GM19025 (cell line): ENCODE results near the gene NTM.

ENCODE experiments used
- ATAC-seq: cut with Tn5 transposase; IDR thresholded peaks from one replicate; pipeline ENCODE4 v1.9.1; 2021; ENCODE audit warnings: mild to moderate bottlenecking, low read depth, moderate library complexity; ENCODE audit not compliant: unreplicated experiment

NTM gene

DNA sequence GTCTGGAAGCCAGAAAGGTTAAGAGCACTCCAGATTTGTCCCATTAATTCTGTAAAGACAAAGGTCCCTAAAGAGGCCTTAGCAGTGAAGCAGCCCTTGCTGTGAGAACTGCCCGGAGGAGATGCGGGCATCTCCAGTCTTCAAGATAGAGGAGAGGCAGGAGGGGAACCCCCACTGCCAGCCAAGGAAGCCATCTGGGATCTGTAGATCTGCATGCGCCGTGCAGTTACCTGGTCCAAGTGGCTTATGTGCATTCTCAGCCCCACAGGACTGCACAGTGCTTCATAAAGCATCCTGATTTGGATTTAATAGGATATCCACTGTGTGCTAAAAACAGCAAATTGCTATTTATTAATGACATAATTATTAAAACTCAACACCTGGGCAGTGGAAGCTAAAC, 834.6 kb downstream of the NTM start:
- ATAC-seq, result no peak

DNA sequence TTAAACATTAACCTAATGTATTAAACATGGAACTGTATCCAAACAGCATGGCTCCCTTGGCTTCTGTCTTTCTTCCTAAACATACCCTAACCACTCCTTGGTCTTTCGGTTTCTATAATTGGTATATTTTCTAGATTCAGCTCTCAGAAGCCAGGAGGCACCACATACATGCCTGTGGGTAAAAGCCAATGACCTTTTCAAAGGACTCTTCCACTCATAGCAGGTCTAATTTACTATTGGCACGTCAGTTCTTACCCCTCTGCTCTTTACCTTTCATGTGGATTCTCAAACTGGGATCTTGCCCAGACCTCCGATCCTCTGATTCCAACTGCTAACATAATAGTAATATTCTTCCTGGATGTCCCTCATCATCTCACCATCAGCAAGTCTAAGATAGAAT, 835.1 kb downstream of the NTM start:
- no peak for ATAC-seq

DNA sequence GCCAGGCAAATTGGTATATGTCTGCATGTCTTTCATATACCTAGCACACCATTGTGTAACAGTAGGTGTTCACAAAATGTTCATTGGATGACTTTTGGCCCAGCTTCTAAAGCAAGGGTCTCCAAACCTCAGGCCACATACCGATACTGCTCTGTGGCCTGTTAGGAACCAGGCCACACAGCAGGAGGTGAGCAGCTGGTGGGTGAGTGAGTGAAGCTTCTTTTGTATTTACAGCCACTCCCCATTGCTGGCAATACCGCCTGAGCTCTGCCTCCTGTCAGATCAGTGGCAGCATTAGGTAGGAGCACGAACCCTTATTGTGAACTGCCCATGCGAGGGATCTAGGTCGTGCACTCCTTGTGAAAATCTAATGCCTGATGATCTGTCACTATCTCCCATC, 836.6 kb downstream of the NTM start:
- ATAC-seq, result no peak

DNA sequence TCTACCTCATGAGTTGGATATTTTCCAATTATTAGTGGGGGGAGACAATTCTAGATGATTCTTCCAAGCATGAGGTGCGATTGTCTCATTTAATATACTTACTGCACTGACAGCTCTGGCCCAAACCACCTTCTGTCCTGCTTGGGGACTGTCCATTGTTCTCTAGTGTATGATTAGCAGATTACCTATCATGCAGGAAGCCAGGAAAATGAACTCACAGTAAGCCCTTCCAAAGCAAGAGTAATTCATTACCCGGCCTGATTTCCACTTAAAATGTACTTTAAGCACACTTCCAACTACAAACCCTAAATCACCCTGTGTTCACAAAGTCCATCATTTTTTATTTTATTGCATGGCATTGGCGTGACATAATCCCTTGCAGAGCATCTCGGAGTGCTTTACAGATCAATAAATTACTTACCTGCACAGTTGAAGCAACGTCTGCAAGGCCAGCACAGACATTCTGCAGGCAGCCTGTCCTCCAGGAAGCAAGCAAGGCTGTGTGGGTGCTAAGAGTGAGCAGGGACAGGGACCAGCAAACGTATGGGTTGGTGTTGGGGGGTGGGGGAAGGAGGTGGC, 838.2 kb downstream of the NTM start:
- no peak for ATAC-seq

GRCh38 chr11:132211479-132211878, 841.1 kb downstream of the NTM start:
- ATAC-seq, result no peak

- ATAC-seq, result no peak
These were observed 847.4 kb downstream of the NTM start for GRCh38 chr11:132217856-132218255.

DNA sequence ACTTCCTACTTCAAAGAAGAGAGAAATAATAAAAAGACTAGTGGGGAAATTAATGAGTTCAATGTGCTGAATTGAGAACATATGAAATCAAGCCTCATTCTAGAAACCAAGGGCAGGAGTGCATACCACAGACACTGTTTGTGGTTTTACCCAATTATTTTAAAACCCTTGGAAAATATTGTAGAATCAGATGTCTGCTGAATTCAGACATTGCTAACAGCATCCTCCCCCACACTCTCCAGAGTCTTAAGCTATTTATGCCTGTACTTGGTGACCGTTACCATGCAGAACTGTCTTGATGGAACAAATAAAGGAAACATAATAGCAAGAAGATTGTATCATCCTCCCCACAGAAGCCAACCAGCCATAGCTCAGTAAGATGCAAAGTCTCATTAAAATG, 850.1 kb downstream of the NTM start:
- ATAC-seq, result no peak

GRCh38 chr11:132222345-132222744, 851.9 kb downstream of the NTM start:
- no peak for ATAC-seq

- ATAC-seq, result no peak
These were observed 856.1 kb downstream of the NTM start for GRCh38 chr11:132226522-132226921.

- no peak for ATAC-seq
These were observed 858.4 kb downstream of the NTM start for GRCh38 chr11:132228746-132229325.

DNA sequence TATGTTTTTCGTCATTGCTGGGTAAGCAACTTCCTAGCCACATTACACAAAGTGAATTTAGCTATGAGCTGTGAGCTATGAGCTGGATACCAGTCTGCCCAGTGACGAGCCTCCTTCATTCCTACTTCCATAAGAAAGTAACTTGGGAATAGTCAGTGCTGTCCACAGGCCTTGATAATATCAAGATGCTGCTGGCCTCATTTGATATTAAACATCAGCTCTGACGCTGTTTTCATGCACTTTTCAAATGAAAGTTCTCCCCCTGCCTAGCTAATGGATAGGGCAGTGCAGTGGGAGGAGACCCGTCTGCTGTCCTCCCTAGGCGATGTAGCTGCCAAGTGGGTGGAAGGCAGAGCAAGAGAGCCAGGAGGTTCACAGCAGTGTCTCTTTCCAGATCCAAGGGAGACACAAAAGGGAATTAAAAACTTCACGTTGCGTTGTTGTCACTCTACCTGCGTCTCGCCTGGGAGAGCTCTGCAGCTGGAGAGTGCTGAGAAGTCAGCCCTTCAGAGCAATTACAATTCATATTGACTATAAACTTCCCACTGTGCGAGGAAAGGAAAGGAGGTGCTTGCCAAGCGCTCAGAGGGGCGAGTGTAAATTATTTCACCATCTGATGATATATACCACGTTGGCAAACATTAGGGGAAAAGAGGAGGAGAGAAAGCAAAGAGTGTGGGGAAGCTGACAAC, 861.4 kb downstream of the NTM start:
- ATAC-seq, result no peak

- ATAC-seq, result no peak
These were observed 864.5 kb downstream of the NTM start for GRCh38 chr11:132234878-132235277.

DNA sequence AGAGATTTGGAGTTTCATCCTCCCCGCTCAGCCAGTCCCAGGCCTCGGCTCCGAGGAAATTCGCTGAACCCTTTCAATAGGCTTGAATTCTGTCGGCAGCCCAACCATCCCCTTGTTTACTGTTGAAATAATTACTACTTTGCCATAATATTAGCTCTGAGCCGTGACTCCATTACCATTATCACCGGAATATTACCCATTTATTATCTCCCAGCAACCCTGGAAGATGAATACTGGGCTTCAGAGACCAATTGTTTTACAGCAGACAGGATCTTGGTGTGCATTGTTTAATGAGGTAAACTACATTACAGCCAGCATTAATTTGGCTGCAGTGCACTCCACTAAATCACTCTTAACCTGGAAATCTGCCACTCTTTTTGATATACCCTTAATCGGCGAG, 867.4 kb downstream of the NTM start:
- no peak for ATAC-seq

DNA sequence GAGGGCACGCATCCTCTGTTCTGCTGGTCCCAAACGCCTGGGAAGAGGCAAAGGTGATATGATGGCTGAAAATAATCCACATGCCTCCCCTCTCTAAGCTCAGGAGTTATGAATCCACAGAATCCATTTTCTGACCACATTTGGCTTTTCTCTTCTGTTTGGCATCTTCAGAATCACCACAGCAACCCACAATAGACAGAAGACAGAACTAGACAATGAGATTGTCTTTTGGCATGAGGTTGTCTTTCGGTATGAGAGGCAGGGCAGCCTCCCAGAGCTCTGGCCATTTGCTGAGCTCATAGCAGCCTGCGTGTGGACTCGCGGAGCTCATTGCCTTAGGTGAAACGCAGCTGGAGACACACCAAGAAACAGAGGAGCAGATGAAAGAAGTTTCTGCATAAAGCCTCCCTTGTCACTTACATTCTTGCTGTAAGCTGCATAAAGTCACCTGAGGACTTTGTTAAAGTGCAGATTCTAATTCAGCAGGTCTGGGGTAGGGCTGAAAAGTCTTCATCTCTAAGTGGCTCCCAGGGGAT, 868.0 kb downstream of the NTM start:
- ATAC-seq, result no peak

DNA sequence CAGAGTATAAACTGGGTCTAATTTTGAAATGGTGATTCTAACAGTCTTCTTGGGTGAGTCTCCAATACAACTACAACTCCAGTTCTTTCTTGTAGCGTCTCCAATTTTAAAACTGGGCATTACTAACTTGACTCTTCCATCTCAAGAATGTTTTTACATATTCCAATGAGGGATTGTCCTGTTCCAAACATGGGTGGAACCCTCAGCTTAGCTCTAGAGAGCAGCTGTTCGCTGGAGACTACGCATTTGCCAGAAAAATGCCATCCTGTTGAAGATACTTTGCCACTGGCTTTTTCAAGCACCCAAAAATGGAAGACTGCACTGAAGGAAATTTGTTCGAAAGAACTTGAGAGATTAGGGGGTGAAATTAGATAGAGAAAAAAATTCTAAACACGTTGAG, 870.0 kb downstream of the NTM start:
- no peak for ATAC-seq

- no peak for ATAC-seq
These were observed 872.2 kb downstream of the NTM start for GRCh38 chr11:132242632-132243031.

DNA sequence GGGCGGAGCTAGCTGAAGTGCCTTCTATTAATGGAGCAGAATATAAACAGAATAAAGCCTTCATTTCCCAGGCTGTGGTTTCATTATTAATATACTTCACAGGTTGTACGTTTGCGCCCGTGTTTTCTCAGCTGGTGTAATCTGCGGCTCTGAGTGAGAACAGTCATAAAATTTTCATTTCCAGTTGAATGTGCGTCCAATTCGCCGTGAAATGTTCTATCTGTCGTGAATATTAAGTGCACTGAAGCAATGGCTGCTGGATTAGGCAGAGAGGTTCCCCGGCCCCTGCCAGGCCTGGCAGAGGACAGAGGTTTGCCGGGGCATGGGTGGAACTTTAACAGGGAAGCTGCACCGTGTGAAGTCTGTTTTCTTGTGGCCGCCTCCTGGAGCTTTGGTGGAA, 874.4 kb downstream of the NTM start:
- no peak for ATAC-seq

GRCh38 chr11:132245403-132246385, 875.3 kb downstream of the NTM start:
- no peak for ATAC-seq

DNA sequence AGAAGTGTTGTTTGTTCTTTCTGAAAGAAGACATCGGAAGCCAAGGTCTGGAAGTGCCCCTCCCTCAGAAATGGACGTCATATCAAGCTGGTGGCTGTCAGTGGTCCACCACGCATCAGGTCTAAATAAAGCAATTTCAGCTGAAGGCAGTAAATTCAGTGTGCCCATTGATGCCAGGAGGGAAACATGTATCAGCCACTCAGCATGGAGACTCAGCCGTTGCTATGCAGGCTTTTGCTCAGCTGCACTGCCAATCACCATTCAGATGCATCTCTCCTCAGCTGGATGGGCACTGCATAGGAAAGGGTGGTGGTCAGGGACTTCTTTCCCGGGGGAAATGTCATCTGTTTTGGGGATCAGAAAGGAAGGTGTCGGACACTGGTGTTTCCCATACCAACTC, 878.2 kb downstream of the NTM start:
- ATAC-seq, result no peak

DNA sequence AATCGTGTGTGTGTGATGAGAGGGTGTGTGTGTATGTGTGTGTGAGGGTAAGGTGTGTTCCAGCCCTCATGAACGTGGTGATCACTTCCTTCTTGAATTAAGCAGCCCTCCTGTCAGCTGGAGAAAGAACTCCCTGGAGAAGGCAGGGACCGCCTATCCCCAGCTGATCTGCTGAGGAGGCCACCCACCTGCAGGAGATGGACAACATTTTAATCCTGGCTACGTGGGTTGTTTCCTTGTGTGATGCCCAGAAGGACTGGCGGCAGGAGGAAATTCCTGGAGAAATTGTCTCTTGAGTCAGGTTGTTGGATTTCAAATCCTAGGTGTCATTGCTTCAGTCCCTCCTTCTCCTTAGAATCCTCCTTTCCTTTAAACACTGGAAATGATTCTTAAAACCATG, 878.8 kb downstream of the NTM start:
- no peak for ATAC-seq

GRCh38 chr11:132251061-132251460, 880.6 kb downstream of the NTM start:
- ATAC-seq, result no peak
